Loucy (cell line): ENCODE measurements around the gene SRPRB.

Source experiments
- EZH2phosphoT487 ChIP-seq: fragments of 200-600 bp; IDR thresholded peaks from 2 replicates; pipeline ENCODE4 v1.6.1; 2018; ENCODE audit warnings: antibody characterized with exemption, mild to moderate bottlenecking, moderate library complexity, borderline replicate concordance
- TF ChIP-seq, protein P1 (sequence below): fragments of 200-600 bp; sonication (generic); conservative IDR thresholded peaks from 2 replicates; pipeline ENCODE4 v1.5.1; 2014; ENCODE audit warnings: mild to moderate bottlenecking, antibody characterized with exemption, low read length

DNA sequence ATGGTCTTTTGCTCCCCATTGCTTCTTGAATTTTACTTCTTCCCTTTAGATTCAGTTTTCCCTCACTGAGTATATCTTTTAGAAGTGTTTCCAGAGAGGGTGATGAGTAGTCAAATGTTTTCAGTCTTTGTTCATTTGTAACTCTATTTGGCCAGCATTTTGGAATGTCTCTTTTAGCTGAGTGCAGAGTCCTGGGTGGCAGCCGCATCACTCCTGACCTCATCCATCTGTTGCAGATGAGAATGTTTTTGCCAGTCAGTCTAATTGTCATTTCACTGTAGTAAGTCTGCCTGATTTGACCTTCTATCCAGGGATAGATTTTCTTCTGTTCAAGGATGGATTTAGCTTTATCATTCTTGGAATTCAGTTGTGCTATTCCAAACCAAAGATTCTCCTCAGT lies 7.3 kb downstream of the SRPRB start:
- TF ChIP-seq, protein P1, sequence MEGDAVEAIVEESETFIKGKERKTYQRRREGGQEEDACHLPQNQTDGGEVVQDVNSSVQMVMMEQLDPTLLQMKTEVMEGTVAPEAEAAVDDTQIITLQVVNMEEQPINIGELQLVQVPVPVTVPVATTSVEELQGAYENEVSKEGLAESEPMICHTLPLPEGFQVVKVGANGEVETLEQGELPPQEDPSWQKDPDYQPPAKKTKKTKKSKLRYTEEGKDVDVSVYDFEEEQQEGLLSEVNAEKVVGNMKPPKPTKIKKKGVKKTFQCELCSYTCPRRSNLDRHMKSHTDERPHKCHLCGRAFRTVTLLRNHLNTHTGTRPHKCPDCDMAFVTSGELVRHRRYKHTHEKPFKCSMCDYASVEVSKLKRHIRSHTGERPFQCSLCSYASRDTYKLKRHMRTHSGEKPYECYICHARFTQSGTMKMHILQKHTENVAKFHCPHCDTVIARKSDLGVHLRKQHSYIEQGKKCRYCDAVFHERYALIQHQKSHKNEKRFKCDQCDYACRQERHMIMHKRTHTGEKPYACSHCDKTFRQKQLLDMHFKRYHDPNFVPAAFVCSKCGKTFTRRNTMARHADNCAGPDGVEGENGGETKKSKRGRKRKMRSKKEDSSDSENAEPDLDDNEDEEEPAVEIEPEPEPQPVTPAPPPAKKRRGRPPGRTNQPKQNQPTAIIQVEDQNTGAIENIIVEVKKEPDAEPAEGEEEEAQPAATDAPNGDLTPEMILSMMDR = no peak
- TF ChIP-seq EZH2phosphoT487 = no peak
